HG03432 (cell line): ENCODE measurements around the gene PKNOX1.
"Not testable (repeated sequence)": the region's sequence is repeated elsewhere in the genome, so short reads cannot be mapped to it uniquely, and the experiment has no call there.

Experiments
- ATAC-seq: cut with Tn5 transposase; IDR thresholded peaks from one replicate; pipeline ENCODE4 v1.9.1; 2021; ENCODE audit warnings: mild to moderate bottlenecking, moderate library complexity; ENCODE audit not compliant: unreplicated experiment

The PKNOX1 gene

DNA sequence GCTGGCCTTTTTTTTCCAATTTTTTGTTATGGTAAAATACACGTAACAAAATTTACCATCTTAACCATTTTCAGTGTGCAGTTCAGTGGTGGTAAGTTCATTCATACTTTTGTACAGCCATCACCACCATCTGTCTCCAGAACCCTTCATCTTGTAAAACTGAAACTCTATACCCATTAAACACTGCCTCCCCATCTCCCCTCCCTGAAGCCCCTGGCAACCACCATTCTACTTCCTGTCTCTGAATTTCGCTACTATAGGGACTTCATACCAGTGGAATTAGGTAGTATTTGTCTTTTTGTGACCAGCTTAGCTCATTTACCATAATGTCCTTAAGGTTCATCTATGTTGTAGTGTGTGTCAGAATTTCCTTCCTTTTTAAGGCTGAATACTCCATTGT lies 8.7 kb downstream of the PKNOX1 start:
- no peak for ATAC-seq

DNA sequence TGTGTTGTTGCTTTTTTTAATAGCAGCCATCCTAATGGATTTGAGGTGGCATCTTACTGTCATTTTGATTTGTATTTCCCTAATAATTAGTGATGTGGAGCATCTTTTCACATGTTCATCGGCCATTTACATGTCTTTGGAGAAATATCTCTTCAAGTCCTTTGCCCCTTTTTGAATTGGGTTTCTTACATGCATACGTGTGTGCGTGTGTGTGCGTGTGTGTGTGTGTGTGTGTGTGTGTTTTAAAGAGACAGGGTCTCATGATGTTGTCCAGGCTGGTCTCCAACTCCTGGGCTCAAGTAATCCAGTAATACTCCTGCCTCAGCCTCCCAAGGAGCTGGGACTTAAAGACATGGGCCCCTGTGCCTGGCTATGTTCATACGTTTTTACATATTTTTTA lies 9.5 kb downstream of the PKNOX1 start:
- ATAC-seq = no peak

DNA sequence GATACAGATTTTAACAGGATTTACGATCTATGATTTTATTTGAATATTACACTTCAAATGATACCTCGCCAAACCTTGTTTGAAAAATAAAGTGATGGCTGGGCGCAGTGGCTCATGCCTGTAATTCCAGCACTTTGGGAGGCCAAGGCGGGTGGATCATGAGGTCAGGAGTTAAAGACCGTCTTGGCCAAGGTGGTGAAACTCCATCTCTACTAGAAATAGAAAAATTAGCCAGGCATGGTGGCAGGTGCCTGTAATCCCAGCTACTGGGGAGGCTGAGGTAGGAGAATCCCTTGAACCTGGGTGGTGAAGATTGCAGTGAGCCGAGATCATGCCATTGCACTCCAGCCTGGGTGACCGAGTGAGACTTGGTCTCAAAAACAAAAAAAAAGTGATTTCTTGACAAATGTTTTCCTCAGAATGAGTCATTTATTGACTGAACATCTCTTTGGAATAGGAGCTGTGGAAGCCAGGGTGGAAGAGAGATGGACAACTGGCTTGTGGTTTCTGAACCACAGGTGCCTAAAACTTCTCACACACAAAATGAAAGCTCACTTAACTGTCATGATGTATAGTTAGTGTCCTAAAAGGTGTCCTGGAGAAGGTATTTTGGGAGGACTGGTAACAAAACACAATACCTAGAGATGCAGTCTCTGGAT lies 11.9 kb downstream of the PKNOX1 start:
- ATAC-seq = no peak

GRCh38 chr21:42988236-42988965 lies 14.0 kb downstream of the PKNOX1 start:
- ATAC-seq = no peak

DNA sequence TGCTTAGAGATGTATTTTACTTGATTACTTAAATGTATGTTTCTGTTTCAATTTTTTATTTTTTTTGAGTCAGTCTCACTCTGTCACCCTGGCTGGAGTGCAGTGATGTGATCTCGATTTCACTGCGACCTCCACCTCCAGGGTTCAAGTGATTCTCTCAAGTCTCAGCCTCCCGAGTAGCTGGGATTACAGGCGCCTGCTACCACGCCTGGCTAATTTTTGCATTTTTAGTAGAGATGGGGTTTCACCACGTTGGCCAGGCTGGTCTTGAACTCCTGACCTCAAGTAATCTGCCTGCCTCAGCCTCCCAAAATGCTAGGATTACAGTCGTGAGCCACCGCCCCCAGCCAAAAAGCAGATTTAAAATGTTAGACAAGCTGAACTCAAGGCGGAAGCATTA lies 15.0 kb downstream of the PKNOX1 start:
- ATAC-seq = not testable (repeated sequence)

GRCh38 chr21:42989816-42990650 lies 15.7 kb downstream of the PKNOX1 start:
- ATAC-seq = no peak

DNA sequence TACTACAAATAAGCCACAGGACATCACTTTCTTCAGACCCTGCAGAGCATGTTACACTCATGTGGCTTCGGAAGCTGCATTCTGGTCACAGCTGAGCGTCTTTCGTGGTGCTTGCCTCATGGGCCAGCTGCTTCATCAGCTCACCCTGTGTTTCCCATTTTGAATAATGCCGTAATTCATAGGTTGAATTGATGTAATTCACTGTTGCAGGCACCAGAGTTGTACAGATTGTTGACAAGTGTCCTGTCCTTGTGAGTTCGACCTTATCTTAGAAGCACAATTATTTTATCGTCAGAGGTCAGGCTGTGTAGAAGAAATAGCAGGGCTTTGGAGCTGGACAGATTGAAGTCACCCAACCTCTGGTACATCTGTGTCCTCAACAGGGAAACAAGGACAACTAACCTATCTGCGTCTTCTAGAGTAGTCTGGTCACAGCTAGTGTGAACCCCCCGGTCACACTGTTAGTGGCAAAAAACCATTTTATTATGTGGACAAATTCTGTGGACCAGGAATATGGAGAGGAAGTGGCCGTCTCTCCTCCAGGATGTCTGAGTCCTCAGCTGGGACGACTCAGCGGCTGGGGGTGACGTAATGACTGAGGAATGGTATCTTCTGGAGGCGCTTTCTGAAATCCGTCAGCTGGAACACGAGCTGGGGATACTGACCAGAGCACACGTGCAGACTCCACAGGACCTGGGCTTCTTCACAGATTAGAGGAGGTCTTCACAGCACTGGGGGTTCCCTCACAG lies 17.8 kb downstream of the PKNOX1 start:
- ATAC-seq = no peak

GRCh38 chr21:42993051-42993712 lies 18.8 kb downstream of the PKNOX1 start:
- ATAC-seq = no peak

GRCh38 chr21:42997053-42997452 lies 22.7 kb downstream of the PKNOX1 start:
- ATAC-seq = no peak

DNA sequence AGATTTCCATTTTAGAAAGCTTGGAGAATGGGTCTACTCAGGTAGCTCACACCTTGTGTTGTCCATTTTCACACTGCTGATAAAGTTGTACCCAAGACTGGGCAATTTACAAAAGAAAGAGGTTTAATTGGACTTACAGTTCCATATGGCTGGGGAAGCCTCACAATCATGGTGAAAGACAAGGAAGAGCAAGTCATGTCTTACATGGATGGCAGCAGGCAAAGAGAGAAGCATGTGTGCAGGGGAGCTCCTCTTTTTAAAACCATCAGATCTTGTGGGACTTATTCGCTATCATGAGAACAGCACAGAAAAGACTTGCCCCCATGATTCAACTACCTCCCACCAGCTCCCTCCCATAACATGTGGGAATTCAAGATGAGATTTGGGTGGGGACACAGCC lies 23.6 kb downstream of the PKNOX1 start:
- not testable (repeated sequence) for ATAC-seq

- ATAC-seq = not testable (repeated sequence)
Measured at GRCh38 chr21:42999152-42999551, 24.8 kb downstream of the PKNOX1 start.

GRCh38 chr21:43000041-43000440 lies 25.7 kb downstream of the PKNOX1 start:
- ATAC-seq = not testable (repeated sequence)

DNA sequence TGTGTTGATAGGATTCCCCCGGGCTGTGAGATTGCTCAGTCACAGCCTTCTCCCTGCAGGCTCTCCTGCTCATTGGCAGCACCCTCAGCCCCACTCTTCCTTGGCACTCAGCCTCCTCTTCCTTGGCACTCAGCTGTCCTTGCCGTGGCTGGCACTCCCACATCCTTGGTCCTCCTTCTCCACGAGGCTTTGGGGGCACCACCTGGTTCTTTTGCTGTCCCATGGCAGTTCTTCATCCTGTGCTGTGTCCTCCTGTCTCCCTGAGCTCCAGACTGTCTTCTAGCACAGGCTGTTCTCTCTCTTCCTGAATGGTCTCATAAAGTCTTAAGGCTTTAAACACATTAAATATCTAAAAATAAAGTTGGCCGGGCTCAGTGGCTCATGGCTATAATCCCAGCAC lies 27.0 kb downstream of the PKNOX1 start:
- no peak for ATAC-seq

GRCh38 chr21:43004926-43005325 lies 30.6 kb downstream of the PKNOX1 start:
- ATAC-seq = no peak

- no peak for ATAC-seq
Measured at GRCh38 chr21:43005635-43006034, 31.3 kb downstream of the PKNOX1 start.

DNA sequence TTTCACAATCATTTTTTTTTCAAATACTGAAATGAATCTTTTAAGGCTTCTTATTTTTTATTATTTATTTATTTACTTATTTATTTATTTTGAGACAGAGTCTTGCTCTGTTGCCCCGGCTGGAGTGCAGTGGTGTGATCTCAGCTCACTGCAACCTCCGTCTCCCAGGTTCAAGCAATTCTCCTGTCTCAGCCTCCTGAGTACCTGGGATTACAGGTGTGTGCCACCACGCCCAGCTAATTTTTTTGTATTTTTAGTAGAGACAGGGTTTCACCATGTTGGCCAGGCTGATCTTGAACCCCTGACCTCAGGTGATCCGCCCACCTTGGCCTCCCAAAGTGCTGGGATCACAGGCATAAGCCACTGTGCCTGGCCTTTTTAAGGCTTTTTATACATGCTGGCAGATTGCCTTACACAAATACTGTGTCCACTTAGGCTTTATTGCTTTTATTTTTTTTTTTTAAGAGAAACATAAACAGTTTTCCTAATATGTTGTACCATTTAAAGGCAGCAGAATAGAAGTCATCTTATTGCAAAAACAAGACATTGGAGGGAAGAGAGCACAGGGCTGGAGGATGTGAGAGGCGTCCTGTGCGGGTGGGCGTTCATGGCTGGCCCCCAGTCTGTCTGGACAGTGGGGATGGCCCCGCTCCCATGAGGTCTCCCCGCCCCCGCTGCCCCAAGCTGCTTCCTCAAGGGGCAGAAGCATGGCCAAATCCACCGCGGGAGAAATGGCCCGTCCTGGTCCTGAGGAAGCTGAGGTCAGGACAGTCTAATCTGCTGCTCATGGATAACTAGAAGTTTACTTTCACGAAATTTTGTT lies 31.9 kb downstream of the PKNOX1 start:
- not testable (repeated sequence) for ATAC-seq

DNA sequence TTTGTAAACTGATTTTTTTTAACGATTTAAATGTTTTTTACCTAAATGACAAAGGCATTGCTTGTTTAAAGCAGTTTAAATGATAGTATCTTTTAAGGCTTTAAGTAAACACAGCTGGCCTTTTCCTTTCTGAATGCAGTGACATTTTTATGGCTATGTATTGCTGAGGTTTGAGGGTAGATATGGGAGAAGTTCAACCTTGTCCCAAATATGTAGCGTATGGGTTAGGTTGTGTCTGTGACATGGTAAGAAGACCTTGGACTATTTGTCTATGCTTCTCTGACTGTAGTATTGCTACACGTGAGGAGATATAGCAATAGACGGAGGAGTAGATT lies 32.5 kb downstream of the PKNOX1 start:
- ATAC-seq = no peak

DNA sequence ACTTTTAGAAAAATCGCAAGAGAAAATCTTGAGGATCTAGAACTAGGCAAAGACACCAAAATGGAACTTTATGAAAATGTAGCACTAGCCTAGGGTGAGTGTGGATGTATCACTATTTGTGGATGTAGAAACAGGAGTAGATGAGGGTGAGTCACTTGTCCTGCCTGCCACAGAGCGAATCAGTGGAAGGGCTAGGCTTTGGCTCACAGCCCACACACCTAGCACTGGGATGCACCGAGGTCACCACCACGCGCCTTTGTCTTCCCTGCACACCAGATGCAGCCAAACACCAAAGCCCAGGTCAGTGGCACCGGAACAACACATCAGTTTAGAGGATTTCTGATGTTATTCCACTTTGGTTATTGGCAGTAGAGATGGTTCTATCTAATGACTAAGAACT lies 38.2 kb downstream of the PKNOX1 start:
- no peak for ATAC-seq

- ATAC-seq = no peak
Measured at GRCh38 chr21:43015906-43016540, 41.7 kb downstream of the PKNOX1 start.
